Neural progenitor cell (in vitro differentiated cells): ENCODE measurements around the gene LRRC56.

Experiments
- CTCF ChIP-seq: fragments of 200-600 bp; sonication (generic); IDR thresholded peaks from 2 replicates; pipeline ENCODE4 v1.5.1; 2017; ENCODE audit warnings: antibody characterized with exemption, mild to moderate bottlenecking
- EZH2phosphoT487 ChIP-seq: fragments of 200-600 bp; sonication (generic); IDR thresholded peaks from 2 replicates; pipeline ENCODE4 v1.6.1; 2017; ENCODE audit warnings: antibody characterized with exemption

GRCh38 chr11:490186-490929 is 47.0 kb upstream of the LRRC56 start:
- TF ChIP-seq CTCF (no peak), EZH2phosphoT487 (no peak)
